ENCODE measurements around the gene KCNMB2.

Gene KCNMB2

DNA sequence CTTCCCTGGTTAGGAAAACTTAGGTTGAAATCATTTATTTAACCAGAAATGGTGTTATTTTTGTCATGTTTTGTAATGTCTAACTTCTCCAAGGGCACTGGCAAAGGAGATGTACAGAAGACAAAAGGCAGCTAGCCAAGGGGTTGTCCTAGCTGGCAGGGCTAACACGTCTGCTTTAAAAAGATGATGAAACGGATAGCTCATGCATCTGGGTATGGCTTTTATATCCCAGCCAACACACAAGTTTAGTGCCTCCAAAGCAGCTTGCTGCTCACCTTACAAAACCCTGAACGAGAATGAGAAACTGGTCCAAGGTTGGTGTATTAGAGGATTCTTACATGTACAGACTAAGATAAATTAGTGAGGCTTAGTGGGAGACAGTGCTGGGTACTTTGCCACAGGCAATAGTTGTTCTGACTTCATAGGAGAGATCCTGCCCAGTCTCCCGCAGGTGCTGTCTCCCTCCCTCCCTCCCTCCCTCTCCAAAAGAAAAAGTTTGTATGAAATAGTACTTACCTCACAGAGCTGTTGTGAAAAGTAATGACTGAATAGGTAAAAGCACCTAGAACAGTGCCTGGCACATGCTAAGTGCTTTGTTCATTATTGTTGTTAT is 47.8 kb downstream of the KCNMB2 start:
- DNase-seq = no peak

GRCh38 chr3:178584722-178585380 is 48.6 kb downstream of the KCNMB2 start:
- DNase-seq = no peak

- no peak for DNase-seq
Observed at GRCh38 chr3:178585454-178585853, 49.2 kb downstream of the KCNMB2 start.

DNA sequence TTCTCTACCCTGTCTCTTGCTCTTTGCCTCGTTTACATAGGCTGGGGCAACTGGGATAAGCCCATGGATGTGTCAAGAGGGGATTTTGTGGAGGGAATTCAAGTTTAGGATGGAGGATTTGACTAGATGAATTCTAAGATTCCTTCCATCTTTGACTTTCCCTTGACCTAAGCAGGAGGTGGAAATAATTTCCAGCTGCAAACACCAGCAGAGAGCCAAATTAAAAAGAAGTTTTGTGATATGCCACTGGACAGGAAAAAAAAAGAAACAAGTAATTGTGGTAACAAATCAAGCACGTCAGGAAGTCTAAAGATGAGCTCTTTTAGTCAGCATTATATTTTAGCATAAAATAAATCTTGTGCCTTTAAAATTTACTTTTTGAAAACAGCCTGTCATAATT is 49.8 kb downstream of the KCNMB2 start:
- no peak for DNase-seq

DNA sequence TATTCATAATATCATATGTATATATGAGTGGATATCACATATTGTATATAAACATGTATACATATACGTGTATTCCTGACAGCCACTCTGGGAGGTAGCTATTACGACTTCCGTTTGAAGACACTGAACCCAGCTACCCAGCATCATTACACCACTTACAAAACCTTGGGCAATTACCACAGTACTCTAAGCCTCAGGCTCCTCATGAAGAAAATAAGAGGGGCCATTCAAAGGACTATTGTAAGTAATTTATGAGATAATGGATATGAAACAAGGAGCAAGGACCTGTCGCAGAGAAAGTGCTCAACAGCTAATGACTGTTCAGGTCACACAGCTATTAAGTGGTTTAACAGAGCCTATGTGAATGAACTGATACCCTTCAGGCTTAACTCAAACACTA is 52.4 kb downstream of the KCNMB2 start:
- no peak for DNase-seq

DNA sequence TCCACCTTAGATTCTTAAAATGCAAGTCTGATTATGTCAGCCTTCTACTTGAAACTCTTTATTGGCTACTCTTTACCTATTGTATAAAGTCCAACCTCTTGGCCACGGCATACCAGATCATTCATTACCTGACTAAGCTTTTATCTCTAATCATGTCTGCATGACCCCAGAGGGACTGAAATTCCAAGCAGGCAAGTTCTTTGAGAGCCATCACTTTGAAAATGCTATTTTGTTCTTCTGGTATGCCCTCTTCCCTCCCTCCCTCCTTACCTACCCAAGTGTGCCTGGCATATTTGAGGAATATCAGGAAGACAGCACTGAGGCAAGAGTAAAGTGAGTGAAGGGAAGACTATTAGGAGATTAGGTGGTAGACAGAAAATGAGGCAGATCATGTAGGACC is 57.5 kb downstream of the KCNMB2 start:
- no peak for DNase-seq

GRCh38 chr3:178597371-178597770 is 61.1 kb downstream of the KCNMB2 start:
- DNase-seq = no peak

GRCh38 chr3:178602856-178603255 is 66.6 kb downstream of the KCNMB2 start:
- peak; percentile 71 for DNase-seq

DNA sequence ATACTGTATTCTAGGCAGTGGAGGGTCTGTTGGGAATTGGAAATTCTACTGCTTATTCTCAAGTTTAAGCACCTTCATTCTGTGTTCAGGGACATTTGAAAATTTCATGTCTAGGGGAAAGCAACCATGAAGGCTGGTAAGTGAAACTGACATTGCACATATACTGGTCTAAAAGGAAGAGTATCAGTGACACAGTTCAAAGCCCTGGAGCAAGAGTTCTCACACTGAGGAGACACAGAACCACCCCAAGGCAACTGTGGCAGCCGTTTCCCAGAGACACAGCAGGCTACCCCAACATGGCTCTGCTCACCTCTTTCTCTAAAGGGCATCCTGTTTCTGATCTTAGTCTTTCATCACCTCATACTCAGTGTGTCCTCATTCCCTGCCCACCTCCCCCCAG is 67.5 kb downstream of the KCNMB2 start:
- DNase-seq = no peak

- peak; percentile 3 for DNase-seq
Observed at GRCh38 chr3:178618197-178618596, 82.0 kb downstream of the KCNMB2 start.

- no peak for DNase-seq
Observed at GRCh38 chr3:178618896-178619295, 82.7 kb downstream of the KCNMB2 start.

DNA sequence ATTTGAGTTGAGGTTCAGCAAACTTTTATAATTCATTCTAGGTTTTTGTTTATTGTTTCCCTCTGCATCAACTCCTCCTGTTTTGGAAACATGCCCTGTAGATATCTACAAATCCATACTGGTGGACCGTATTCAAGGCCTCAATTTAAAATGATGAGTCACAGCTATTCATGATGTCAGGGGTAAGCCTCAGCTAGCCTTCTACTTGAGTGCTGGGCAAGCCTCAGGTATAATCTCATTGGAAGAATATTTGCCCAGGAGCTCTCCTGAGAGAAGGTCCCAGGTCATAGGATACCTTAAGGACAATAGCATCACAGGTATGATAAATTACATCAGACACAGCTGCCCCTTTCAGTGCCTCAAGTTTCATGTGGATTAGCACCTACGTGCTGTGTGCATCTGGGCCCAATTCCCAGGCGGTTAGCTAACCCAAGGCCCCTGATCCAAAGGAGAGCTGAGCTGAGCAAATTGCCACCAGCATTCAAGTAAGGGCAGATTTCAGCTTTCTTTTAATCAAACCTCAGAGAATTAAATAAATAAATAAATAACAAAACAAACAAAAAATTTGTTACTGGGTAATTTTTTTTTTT is 87.5 kb downstream of the KCNMB2 start:
- DNase-seq = peak; percentile 13

GRCh38 chr3:178624276-178624675 is 88.0 kb downstream of the KCNMB2 start:
- DNase-seq = no peak

- no peak for DNase-seq
Observed at GRCh38 chr3:178625053-178625600, 88.9 kb downstream of the KCNMB2 start.

DNA sequence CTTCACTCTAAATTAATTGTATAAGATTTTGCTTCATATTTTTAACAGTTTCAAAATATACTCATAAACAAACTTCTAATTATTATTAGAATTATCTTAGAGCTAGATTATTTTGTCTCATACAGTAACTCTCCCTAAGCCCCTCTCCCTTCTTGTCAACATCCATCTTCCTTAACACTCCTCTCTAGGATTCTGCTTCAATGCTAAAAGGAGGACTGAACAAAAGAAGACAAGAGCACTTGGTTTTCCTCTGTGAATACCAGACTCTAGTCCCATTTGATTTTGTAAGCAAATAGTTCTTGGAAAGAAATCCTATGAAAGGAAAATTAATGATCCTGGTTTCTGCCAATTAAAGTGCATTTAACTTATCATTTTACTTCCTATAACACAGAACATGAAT is 91.8 kb downstream of the KCNMB2 start:
- no peak for DNase-seq

DNA sequence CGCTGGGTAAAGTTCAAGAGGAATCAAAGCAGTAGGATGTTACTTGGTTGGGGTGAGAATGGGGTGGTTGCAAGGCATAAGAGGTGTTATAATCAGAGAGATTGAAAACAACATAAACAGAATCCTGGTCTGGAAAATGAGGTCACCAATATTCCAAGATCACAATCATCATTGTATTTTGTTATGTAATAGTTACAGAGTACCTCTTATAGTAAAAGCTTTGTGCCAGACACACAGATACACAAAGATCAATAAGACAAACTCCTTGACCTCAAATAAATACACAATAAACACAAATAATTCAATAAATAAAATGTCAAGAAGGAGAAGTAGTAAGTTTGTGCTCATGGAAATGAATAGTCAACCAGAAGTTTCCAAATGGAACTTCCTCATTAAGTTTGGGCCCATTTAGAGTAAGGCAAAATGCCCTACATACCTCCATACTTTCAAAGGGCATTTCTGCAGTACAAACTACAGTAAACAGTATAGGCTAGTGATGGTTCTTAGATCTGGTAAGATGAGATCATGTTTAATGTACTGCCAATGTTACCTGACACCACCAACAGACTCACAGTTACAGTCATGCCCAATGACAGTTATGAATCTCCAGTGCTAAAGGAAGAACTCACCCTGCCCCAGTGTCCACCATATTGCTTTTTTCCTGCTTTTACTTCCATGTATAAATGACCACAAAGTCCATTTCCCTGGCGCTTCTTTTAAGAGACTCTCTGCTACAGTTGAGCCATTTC is 93.4 kb downstream of the KCNMB2 start:
- no peak for DNase-seq

- no peak for DNase-seq
Observed at GRCh38 chr3:178631950-178632349, 95.7 kb downstream of the KCNMB2 start.

DNA sequence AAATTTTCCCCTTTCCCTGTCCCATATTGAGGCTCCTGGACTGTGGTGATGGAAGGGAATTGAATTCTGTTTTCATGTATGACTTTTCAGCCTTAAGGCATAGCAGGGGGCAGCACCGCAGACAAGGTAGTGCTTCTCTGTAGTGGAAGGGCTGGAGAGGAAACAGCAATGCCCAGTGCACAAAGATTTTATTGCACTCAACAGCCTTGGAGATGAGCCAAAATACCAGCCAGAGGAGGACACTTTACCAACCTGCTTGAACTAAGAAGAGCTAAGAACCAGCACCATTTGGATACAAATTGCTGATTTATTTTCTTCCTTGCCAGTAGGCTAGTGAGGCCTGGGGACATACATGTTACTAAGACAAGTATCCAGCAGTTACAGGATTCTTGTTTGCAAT is 98.7 kb downstream of the KCNMB2 start:
- no peak for DNase-seq

GRCh38 chr3:178637802-178638201 is 101.6 kb downstream of the KCNMB2 start:
- DNase-seq = no peak

GRCh38 chr3:178645503-178645902 is 109.3 kb downstream of the KCNMB2 start:
- DNase-seq = no peak

GRCh38 chr3:178646186-178646862 is 110.1 kb downstream of the KCNMB2 start:
- DNase-seq = no peak

DNA sequence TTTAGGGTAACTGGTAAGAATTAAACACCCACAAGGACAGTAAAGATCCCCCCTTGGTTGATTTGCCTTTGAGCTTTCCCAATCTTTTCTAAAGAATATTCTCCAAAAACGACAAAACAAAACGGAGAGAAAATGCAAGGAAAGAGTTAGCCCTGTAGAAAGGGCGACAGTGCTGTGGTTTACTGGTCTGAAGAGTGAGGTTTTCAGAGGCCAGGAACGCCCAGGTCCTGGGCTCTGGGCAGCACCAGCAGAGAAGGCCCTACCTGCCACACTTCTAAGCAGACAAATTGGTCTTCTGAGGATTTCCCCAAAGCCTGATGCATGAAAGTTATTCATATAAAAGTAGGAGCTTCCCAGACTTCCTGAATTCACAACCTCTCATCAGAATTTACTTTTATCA is 119.3 kb downstream of the KCNMB2 start:
- no peak for DNase-seq
